HG03159 (cell line): ENCODE measurements around the gene PMPCB.

Experiments used
- ATAC-seq: cut with Tn5 transposase; IDR thresholded peaks from one replicate; pipeline ENCODE4 v1.9.1; 2021; ENCODE audit warnings: mild to moderate bottlenecking, moderate library complexity; ENCODE audit not compliant: unreplicated experiment

PMPCB gene

DNA sequence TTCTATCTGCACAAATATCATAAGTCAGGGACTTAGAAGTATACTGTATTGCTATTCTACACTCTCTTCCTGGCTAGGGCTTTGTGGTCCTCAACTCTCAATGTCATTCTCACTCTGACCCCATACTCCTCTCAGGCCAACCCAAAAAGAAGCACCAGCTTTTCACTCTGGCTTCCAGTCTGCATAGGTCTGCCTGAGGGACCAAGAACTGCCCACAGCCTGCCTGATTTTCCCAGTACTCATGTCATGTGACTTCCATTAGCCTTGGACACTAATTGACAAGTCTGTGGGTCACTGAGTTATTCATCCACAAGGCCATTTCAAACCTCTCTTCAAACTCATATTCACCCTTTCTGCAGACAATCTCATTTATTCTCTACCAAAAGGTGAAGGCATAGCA lies 19.8 kb downstream of the PMPCB start:
- no peak for ATAC-seq

DNA sequence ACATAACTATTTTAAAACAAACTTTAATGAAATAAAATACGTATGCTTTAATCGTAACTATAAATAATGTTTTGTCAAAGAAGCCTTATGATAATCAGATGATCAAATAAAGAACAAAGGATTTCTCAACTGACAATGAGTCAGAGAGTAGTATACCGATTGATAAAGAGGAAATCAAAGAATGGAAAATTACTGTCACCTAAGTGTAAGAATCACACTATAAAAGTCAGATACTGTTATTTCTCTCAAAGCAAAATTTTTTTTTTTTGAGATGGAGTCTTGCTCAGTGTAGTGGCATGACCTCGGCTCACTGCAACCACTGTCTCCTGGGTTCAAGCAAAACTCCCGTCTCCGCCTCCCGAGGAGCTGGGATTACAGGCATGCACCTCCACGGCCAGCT lies 28.5 kb downstream of the PMPCB start:
- no peak for ATAC-seq

DNA sequence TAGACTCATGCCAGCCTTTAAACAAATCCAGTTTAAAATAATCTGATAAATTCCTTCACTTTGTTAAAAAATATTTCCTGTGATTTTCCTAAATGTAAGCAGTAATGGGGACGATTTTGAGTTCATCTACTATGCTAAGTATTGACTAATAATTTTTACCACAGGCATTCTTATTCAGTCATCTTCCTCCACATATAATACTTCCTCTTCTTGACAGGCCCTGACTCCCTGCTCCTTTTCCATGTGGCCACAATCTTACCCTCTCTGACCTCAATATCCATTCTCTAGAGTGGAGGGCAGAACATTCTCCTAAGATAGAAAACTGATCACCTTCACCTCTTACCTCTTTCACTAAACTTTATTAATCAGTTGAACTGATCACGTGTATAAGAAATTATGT lies 39.5 kb downstream of the PMPCB start:
- ATAC-seq, result no peak

DNA sequence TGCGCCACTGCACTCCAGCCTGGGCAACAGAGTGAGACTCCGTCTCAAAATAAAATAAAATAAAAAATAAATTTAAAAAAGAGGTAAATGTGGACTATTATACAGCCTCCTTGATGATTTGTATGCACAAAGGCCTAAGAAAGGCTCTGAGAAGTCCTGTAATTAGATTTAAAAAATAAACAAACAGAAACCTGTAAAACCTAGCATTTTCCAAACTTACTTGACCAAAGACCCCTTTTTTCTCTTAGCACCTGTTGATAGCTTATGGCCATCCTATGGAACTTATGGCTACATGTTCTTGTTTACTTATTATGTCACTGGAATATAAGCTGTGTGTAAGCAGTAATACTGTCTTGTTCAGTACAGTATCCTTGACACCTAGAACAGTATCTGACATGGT lies 41.6 kb downstream of the PMPCB start:
- no peak for ATAC-seq

DNA sequence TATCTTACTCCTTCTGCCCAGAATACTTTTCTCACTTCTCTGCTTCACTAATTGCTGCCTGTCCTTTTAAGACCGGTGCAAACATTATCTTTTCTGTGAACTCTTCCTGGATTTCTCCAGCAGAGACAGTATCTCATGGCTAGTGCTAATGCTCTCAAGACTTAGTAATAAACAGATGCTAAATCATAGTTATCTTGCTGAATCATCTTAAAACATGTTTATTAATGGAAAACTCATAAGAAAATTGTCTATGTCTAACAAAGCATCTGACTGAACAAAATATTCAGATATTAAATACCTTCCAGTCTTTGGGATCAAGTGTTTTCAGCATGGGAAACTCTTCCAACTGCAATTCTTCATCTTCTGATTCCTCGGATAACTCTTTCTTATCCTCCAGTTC lies 44.2 kb downstream of the PMPCB start:
- no peak for ATAC-seq

DNA sequence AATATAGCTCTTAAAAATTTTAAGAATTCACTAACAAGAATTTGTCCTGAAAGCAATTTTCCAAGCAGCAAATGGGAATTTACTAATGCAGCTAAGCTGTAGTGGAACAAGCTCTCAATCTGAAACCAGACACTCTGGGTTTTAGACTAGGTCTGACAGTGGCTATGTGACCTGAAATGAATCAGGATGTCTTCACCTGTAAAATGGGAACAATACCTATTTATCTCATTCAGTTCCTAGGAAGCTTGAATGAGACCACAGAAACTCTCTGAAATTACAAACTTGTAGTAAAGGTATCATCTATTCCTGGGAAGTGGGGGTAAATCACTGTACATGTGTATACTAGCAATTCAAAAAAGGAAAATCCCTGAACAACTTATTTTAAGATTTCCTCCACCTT lies 46.1 kb downstream of the PMPCB start:
- no peak for ATAC-seq

DNA sequence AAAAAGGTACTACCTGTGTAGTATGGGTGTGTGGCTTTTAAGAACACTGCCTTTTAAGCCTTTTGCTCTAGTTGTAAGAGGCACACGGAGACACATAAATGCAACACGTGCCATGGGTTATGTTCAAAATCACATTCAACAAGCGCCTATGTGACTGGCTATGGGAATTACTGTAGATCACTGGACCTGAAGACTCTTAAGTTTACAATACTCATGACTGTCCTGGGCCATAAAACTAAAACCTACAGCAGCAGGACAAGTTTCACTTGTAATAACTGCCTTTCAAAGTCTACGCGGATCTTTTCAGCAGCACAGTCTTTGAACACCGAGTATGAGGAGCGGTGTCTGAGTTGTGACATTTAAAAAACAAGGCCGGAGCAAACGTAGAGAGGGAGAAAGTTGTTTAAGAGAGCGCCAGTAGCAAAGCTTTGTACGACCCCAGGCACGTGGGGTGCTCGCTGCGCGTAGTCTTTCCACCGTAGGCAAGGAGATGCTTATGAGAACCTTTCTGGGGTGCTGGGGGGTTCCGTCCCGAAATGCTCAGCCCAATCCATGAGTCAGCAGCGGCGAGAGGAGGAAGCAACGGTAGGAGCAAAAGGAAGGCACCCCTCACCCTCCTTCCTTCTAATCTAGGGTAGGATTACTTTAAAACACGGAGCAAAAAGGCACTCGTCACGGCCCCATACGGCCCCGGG lies 46.7 kb downstream of the PMPCB start:
- peak; percentile 17 for ATAC-seq

DNA sequence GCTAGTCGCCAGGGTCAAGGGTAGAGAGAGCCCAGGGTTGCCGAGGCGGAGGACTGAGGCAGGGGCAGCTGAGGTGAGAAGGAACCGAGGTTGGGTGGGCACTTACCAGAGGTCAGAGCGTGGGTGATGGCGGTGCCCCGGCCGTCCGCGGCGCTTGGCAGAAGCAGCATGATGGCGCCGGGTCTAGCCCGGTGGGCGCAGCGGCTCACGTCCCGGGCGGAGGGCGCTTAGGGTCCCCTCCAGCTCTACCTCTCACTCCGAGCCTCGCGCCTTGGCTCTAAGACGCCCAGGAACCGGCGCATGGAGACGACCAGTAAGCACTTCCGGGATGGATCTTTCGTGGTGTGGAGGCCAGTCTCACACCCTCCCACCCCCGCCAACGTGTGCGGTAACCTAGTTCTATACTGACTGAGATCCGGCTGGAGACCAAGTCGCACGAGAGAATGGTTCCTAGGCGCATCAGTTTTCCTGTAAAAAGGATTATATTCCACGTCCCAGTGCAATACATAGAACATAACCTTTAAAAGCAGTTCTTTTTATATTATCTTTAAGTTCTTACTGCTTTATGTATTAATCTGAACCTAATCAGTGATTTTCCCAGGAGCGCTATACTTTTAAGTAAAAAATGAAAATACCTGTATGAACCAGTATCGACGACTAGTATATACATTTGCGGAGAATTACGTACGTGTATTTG lies 47.4 kb downstream of the PMPCB start, which contains the start of gene DNAJC2:
TSS of gene DNAJC2 (minus strand) at position 315 of the 697 bp plus-strand sequence. CDS start at position 170, 145 bp downstream.
- ATAC-seq, result peak; percentile 70

DNA sequence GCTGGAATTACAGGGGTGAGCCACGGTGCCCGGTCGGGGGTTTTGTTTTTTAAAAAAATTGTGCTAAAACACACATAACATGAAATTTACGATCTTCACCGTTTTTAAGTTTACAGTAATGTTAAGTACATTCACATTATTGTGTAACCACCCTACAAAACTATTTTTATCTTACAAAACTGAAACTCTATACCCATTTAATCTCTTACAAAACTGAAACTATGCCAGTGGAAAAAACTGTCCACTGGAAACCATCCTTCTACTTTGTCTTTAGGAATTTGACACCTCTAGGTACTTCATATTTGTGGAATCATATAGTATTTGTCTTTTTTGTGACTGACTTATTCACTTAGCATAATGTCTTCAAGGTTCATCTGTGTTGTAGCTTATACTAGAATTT lies 49.2 kb downstream of the PMPCB start:
- no peak for ATAC-seq

DNA sequence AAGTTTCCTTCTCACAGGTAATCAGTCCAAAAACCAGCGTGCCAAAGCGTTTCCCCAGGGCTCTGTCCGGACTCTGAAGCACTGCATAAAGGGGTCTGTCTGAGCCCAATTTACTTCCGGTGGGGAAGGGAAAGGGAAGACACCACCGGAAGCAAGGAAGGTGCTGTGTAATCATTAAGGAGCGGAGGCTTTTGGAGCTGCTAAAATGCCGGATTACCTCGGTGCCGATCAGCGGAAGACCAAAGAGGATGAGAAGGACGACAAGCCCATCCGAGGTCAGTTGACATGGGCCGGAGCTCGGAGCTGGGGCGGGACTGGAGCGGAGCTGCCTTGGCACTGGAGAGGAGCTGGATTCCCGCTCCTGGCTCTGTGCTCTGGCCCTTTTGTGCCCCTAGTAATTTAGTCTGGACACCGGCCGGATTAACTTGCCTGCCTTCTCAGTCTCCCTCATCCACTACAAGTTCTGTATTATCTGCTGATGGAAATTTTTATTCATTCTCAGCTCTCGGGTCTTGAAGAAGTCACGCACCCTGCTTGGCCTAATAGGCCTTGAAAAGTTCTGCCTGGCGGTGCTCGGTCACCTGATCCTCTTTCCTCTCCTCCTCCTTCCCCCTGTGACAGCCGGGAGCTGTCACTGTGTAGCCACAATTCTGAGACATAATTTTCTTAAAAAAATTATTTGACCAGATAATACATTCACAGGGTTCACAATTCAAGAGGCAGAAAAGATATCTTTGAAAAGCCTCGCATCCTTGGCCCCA lies 50.5 kb downstream of the PMPCB start, which contains the start of gene PSMC2:
TSS of gene PSMC2 (plus strand) at position 137 of the 761 bp plus-strand sequence. CDS start at position 206, 69 bp downstream.
- peak; percentile 72 for ATAC-seq

DNA sequence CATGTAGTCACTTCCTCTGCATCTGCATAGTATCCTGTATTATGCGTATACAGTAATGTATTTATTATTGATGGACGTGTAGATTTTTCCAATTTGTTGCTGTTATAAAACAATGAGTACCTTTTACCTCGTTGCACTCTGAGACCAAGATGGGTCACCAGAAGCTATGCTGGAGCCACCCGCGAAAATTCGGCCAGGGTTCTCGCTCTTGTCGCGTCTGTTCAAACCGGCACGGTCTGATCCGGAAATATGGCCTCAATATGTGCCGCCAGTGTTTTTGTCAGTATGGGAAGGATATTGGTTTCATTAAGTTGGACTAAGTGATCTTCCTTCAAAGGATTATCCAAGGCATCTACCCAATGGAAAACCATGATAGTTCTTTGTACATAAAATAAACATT lies 51.2 kb downstream of the PMPCB start:
- no peak for ATAC-seq

DNA sequence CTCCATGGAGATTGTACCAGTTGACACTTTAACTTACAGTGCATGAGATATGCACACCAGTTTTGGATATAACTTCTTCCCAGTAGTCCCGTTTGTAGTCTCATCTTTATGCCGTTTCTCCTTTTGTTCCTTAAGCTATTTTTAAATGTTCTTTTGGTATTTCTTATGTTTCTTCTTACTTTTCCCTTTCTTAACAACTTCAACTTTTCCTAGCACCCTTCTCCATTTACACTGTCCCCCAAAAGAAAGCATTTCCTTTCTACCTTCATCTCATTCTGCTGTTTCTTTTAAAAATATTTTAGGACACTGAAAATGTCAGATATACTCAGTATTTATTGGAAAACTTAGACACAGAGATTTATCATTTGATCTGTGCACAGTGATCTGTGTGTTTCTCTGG lies 51.7 kb downstream of the PMPCB start:
- ATAC-seq, result no peak

DNA sequence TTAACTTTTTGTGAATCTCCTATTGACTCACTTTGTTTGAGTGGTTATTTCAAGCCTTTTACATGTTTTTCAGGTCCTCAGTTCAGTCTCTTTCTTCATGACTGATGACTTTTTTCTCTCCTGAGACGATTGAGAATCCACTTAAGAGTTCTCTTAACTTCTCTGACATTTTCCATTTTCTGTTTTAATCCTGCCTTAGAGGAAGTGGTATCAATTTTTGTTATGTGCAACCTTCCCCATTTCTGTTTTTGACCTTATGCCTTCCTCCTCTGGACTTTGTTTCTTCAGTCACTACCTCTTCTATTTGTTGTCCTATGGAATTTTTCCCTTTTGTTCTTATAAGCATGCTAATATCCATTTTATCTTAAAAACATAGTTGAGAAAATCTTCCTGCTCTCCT lies 52.6 kb downstream of the PMPCB start:
- ATAC-seq, result no peak
